NCI-H748 (cell line): ENCODE results near the gene BACH2.
"Not testable (repeated sequence)": the region's sequence is repeated elsewhere in the genome, so short reads cannot be mapped to it uniquely, and the experiment has no call there.

ENCODE experiments used
- DNase-seq: peaks from one replicate; lab custom pipeline; 2025; ENCODE audit not compliant: unreplicated experiment; lab: John Stamatoyannopoulos, UW

The BACH2 gene

GRCh38 chr6:90296341-90297114 lies at the start of gene BACH2:
Gene BACH2 (minus strand): TSS chr6:90296843. CDS start chr6:90008844, 287,999 bp downstream.
- DNase-seq, result peak; percentile 92

- DNase-seq, result no peak
Observed at GRCh38 chr6:90343576-90343975, 46.9 kb upstream of the BACH2 start.

GRCh38 chr6:90338409-90338808 lies 41.8 kb upstream of the BACH2 start:
- no peak for DNase-seq

- DNase-seq, result no peak
Observed at GRCh38 chr6:90336388-90336947, 39.8 kb upstream of the BACH2 start.

- DNase-seq, result no peak
Observed at GRCh38 chr6:90333928-90334327, 37.3 kb upstream of the BACH2 start.

GRCh38 chr6:90332978-90333543 lies 36.4 kb upstream of the BACH2 start:
- DNase-seq, result not testable (repeated sequence)

GRCh38 chr6:90329386-90330077 lies 32.9 kb upstream of the BACH2 start:
- no peak for DNase-seq

GRCh38 chr6:90328004-90328403 lies 31.4 kb upstream of the BACH2 start:
- DNase-seq, result no peak

- DNase-seq, result no peak
Observed at GRCh38 chr6:90326404-90327057, 29.9 kb upstream of the BACH2 start.

GRCh38 chr6:90323706-90324105 lies 27.1 kb upstream of the BACH2 start:
- no peak for DNase-seq

GRCh38 chr6:90322976-90323474 lies 26.4 kb upstream of the BACH2 start:
- DNase-seq, result no peak

- DNase-seq, result no peak
Observed at GRCh38 chr6:90319979-90320685, 23.5 kb upstream of the BACH2 start.

GRCh38 chr6:90319044-90319443 lies 22.4 kb upstream of the BACH2 start:
- no peak for DNase-seq

GRCh38 chr6:90315986-90316385 lies 19.3 kb upstream of the BACH2 start:
- DNase-seq, result no peak

- DNase-seq, result no peak
Observed at GRCh38 chr6:90315354-90315950, 18.8 kb upstream of the BACH2 start.

- no peak for DNase-seq
Observed at GRCh38 chr6:90314514-90314913, 17.9 kb upstream of the BACH2 start.

- DNase-seq, result no peak
Observed at GRCh38 chr6:90311569-90311968, 14.9 kb upstream of the BACH2 start.

GRCh38 chr6:90305800-90306448 lies 9.3 kb upstream of the BACH2 start:
- DNase-seq, result no peak

GRCh38 chr6:90304308-90304707 lies 7.7 kb upstream of the BACH2 start:
- DNase-seq, result no peak

GRCh38 chr6:90303039-90303438 lies 6.4 kb upstream of the BACH2 start:
- no peak for DNase-seq
